NCI-H526 treated with DMSO at 0.1 percent for 48 hours (cell line): Measurements from ENCODE around the gene LPCAT3.
A peak's percentile ranks its signal among the peaks of the same experiment; 100 is the strongest.

ENCODE experiments used
- DNase-seq: peaks from one replicate; lab custom pipeline; 2025; lab: John Stamatoyannopoulos, UW

LPCAT3 gene

DNA sequence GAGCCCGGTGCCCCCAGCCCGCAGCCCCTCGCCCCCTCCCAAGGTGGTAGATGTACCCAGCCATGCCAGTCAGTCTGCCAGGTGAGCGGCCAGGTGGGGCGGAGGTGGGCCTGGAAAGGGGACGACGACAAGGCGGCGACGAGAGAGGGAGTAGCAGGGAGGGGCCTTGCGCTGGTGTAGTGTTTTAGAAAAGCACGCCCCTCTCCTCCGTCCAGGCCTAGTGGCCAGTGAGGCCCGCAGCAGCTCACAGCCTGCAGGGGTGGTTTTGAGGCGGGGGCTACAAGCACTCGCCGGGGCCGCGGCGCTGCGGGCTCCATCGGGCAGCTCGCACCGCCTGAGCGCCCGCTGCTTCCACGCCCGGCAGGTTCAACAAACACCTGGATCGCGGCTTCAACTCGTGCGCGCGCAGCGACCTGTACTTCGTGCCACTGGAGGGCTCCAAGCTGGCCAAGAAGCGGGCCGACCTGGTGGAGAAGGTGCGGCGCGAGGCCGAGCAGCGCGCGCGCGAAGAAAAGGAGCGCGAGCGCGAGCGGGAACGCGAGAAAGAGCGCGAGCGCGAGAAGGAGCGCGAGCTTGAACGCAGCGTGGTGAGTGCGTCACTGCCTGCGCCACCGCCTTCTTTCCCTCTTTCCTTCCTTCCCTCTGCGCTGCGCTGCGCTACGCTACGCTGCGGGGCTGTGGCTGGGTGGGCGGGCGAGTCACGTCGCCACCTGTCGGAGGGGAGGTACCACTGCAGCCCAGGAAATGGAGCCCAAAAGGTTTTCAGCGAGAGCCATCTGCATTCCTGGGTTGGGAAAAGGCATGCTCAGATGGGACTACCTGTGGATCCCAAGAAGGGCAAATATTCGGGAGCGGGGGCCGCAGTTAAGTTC lies 80.6 kb downstream of the LPCAT3 start:
- DNase-seq = peak; percentile 95

DNA sequence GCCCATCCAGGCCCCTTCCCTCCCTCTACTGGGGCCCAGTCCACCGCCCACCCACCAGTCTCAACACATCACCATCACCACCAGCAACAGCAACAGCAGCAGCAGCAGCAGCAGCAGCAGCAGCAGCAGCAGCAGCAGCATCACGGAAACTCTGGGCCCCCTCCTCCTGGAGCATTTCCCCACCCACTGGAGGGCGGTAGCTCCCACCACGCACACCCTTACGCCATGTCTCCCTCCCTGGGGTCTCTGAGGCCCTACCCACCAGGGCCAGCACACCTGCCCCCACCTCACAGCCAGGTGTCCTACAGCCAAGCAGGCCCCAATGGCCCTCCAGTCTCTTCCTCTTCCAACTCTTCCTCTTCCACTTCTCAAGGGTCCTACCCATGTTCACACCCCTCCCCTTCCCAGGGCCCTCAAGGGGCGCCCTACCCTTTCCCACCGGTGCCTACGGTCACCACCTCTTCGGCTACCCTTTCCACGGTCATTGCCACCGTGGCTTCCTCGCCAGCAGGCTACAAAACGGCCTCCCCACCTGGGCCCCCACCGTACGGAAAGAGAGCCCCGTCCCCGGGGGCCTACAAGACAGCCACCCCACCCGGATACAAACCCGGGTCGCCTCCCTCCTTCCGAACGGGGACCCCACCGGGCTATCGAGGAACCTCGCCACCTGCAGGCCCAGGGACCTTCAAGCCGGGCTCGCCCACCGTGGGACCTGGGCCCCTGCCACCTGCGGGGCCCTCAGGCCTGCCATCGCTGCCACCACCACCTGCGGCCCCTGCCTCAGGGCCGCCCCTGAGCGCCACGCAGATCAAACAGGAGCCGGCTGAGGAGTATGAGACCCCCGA lies 81.4 kb downstream of the LPCAT3 start:
- no peak for DNase-seq

DNA sequence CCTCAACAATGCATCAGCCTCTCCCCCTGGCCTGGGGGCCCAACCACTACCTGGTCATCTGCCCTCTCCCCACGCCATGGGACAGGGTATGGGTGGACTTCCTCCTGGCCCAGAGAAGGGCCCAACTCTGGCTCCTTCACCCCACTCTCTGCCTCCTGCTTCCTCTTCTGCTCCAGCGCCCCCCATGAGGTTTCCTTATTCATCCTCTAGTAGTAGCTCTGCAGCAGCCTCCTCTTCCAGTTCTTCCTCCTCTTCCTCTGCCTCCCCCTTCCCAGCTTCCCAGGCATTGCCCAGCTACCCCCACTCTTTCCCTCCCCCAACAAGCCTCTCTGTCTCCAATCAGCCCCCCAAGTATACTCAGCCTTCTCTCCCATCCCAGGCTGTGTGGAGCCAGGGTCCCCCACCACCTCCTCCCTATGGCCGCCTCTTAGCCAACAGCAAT lies 82.1 kb downstream of the LPCAT3 start:
- DNase-seq = no peak

DNA sequence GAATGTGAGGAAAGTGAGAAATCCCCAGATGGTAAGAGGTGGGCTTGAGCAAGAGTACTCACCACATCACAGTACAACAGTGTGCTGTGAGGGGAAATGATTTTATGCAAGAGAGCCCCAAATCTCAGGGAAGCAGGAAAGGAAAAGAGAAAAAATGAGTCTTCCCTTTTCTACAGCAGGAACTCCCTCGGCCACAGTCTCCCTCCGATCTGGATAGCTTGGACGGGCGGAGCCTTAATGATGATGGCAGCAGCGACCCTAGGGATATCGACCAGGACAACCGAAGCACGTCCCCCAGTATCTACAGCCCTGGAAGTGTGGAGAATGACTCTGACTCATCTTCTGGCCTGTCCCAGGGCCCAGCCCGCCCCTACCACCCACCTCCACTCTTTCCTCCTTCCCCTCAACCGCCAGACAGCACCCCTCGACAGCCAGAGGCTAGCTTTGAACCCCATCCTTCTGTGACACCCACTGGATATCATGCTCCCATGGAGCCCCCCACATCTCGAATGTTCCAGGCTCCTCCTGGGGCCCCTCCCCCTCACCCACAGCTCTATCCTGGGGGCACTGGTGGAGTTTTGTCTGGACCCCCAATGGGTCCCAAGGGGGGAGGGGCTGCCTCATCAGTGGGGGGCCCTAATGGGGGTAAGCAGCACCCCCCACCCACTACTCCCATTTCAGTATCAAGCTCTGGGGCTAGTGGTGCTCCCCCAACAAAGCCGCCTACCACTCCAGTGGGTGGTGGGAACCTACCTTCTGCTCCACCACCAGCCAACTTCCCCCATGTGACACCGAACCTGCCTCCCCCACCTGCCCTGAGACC lies 82.7 kb downstream of the LPCAT3 start:
- DNase-seq = no peak

DNA sequence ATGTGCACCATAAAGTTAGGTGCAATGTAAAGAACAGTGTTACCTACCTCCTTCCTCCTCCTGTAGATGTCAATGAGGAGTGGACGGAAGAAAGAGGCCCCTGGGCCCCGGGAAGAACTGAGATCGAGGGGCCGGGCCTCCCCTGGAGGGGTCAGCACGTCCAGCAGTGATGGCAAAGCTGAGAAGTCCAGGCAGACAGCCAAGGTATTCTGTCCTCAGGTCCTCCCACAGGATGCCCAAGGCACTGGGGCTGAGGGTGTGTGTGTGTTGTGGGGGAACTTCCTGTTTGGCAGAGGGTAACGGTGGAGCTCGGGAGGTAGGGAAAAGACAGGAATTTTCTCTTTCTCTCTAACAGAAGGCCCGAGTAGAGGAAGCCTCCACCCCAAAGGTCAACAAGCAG lies 84.2 kb downstream of the LPCAT3 start:
- DNase-seq = no peak

DNA sequence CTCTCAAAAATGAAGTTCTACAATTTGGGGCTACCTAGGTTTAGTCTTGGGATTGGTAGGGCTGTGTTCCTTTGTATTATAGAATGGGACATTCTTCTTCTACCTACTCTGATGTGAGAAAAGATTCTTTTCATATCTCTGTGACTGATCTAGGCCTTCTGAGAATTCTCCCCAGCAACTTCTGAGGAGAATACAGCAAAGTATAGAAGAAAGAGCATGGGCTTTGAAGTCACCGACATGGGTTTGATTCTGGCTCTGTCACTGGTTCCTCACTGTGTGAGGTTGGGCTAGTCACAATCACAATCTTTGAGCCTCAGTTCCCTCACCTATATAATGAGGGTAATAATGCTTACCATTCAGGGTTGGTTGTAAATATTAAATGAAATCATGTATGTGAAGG lies 85.5 kb downstream of the LPCAT3 start:
- DNase-seq = no peak

DNA sequence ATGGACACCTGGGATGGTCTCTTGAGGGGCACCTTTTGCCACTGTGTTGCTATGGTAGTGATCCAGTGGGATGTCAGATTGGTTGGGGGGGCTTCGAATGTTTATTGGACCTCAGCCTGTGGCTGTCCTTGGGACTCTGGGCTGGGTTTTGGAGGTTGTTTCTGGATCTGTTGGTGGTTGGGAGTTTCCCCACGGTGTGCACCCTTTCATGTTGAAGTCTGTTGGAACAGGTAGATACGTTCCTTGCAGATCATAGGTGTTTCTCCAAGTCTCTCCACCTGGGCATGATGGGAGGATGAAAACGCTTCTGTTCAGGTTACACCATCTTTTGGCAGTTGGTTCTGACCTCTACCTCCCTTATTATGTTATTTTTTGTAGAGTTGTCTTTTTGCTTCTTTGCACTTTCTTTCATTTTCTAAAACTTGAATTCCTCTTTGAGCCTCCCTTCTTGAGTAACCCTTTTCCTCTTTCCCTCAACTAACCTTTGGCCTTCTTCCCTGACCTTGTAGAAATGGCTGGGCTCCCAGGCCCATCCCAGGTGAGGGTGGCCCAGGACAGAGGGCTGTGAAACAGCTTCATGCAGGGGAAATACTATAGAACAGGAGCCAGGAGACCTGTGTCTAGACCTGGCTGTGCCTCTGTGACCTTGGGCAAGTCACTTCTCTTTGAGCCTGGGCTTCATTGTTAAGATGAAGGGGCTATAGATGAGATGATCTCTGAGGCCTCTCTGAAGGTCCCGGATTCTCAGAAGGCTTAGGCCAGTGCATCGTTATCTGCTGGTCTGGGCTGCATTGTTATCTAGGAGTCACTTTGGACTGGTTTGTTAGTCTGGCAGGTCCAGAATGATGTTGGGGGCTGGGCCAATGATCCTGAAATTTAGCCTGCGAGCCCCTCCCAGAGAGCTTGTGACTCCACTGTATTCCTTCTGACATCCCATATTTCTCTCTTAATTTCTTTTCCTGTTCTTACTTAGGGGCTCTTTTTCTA lies 88.5 kb downstream of the LPCAT3 start:
- DNase-seq = no peak

DNA sequence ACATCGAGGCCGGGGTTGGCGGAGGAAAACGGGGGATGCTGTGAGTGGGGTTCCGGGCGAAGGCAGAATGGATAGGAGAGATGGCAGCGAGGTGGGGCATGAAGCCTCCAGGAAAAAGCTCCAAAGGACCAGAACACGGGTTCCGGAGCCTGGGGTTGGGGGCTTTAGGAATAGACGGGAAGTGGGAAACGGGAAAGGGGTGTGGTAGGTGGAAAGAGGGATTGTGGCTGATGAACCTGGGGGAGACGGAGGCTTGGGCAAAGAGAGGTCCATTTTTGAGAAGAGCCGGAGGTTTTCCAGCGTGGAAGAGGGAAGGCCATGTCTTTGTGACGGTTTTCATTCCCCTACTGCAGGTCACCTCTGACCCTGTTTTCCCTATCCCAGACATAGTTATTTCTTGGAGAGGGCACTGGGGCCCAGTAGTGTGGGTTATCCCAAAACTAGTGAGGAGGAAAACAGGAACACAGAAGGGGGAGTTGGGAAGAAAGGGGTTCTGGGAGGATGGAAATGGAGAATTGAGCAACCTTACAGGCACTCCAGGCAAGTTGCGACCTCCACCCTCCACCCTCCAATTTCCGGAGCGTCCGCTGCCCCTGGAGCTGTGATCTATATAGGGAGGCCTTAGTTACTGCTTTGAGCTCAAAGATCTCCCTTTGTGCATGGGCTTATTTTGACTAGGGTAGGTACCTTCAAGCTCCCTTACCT lies 89.4 kb downstream of the LPCAT3 start:
- no peak for DNase-seq

DNA sequence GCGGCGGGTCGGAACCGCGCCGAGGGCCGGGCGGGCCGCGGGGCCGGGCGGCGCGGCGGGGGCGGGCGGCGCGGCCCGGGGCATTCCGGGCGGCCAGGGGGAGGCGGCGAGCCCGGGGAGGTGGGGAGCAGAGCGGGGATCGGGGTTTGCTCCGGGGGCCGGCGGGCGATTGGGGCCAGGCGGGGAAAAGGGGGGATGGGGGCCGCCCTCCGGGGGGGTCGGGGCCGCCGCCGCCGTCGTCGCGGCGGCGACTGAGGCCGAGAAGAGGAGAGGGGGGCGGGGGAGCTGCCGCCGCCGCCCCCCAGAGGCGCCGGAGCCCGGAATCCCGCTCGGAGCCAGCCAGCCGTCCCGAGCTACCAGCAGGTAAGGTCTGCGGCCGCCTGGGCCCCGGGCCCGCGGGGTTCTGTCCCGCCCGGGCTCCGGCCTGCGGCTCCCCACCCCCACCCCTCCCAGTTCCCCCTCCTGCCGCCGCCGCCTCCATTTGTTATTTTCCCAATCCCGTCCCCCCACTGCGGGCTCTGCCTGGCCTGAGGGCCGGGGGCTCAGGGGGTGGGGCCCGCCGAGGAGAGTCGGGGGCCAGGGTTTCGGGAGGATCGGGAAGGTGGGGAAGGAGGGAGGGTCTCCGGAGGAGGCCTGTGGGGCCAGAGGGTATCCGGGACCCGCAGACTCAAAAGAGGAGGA lies 90.1 kb downstream of the LPCAT3 start:
- no peak for DNase-seq

DNA sequence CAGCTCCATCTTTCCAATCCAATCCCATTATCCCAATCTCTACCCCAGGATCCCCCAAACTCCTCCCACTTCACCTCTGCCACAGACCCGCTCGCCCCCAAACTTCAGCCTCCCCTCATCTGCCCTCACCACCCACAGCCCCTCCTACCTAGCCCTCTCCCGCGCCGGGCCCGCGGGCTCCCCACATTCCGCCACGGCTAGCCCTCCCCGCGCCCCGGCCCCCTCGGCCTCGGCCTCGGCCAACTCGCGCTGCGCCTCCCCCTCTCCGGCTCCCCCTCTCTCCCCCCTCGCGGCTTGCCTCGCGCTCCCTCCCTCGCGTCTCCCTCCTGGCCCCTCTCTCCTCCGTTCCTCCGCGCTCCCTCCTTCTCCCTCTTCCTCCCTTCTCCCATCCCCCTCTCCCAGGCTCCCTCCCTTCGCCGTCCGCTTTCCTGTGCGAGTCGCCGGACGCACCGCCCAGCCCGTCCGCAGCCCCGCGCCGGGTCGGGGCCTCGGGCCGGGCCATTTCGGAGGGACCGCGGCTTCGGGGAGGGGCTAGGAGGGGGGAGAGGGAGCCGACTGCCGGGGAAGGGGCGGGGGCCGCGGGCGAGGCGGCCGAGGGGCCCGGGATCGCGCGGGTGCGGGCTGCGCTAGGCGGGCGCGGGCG lies 90.8 kb downstream of the LPCAT3 start, which contains the start of gene ATN1:
Gene ATN1, plus strand, starts transcription at position 581 of the 643 bp plus-strand sequence. CDS start 6,043 bp downstream, outside the sequence.
- DNase-seq = peak; percentile 62
